Activated CD8-positive, alpha-beta memory T cell treated with anti-CD3 and anti-CD28 coated beads, Interleukin-2, amount 50 U/mL, for 4 hours (primary cell): ENCODE results near the gene PGA5.

Experiments used
- DNase-seq: peaks from one replicate; pipeline ENCODE4 v3.0.0-alpha.2; 2020

The PGA5 gene

DNA sequence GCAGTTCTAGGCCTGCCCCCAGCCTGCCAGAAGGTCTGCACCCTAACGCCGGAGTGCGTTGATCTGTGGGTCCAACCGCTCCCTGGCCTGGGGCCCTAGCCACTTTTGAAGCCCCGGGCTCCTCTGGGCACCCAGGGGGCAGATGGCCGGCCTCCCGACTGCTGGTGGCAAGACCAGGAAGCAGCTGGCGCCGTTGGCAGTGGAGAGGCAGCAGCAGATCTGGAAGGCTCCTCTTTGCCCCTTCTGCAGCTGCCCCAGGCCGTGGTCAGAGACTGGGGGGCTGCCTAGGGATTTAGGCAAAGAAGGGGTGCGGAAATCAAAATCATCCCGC lies 54.6 kb downstream of the PGA5 start:
- DNase-seq: no peak

DNA sequence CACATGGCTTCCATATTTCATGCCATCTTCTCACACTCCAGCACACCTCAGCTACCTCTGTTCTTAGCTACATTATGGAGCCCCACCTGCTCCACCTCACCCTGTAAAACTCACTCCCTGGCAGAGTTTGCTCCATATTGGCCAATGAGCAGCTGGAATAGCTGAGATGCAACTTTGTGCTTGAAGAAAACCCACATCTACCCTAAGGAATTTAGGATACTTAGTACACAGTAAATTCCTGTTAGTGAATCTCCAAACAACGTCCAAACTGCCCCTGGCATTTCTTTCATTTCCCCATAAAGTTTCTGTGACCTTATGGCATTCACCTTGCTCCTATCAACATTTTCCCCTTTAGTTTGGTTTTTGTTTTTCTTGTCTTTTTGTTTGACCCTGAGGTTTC lies 56.4 kb downstream of the PGA5 start:
- DNase-seq: no peak

DNA sequence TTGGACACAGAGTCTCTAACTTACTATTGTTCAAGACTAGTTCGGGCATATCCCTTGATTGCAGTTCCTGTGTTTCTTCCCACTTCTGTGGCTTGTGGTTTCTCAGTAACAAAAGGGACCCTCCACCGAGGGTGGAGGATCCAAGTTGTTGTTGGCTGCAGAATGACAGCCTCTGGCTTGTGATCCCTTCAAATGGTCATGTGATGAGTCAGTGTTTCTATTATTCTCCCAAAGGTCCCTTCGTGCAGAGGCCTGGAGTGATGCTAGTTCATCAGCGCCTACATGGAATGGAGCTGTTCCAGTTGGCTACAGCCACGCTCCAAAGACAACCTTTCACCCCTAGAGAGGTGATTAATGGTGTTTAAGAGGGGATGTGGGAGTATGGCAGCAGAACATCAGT lies 56.8 kb downstream of the PGA5 start:
- DNase-seq: no peak

DNA sequence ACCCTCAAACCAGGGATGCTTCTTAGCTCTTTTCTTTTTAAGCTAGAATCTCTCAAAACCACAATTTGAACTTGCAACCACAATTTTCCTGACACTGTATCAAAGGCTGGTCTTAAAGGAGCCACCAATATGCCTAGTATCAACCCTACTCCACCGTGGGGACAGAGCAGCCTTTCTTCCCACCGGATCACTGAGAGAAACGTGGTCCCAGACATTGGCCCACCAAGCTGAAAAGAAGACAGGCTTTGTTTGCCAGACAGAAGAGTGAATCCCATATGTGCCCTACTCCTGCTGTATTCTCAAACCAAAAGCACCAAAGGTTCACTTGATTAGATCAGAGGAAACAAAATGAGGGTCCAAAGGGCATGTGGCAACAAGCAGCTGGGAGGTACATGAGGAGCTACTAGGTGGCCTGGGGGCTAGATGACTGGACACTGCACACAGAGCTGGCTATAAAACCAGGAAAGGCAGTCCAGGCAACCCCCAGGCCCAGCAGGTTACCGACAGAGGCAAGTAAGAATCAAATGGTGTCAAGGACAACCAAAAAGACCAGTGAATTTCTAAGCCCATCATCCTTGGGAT lies 57.8 kb downstream of the PGA5 start:
- DNase-seq: no peak
